Activated CD8-positive, alpha-beta memory T cell treated with anti-CD3 and anti-CD28 coated beads for 48 hours (primary cell): ENCODE measurements around the gene COL23A1.

Experiments
- DNase-seq, 3 experiments: peaks; one replicate each; pipeline ENCODE4 v3.0.0-alpha.2; 2020; ENCODE audit warnings: low read depth in 2 of 3, low spot score in 2 of 3

The COL23A1 gene

DNA sequence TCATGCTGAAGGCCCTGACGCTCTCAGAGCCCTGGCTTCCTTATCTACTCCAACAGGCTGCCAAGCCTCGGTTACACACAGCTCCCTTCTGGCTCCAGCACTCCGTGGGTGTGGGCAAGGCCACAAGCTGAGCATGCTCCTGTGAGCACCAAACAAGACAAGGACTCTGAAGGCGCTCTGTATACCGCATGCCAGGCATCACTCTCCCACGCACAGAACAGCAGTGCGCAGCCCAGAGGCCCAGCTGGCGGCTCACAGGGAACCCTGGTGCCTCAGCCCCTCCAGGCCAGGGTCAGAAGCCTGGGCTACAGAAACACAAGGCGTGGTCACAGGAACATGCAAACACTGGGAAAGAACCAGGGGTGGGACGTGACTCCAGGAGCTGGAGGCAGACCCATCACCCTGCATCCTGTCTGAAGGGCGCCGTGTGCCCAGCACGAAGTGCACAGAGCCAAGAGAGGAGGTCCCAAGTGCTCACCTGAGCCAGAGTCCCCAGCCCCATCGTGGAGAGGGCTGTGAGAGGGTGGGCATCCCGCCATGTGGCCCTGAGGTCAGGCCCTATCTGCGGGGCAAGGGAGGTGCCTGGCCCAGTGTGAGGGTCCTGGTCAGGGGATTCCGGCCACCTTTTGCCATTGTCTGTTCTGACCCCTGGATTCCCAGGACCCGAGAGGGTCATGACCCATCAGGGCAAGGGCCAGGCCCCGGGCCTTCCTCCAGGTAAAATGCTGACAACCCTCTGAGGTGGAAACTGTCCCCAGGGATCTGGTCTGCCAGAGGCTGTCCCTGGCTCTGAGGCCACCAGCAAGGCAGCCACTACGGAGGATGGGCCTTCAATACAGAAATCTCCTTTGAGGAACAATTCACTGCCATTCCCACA, 54.7 kb downstream of the COL23A1 start:
- no peak for DNase-seq

DNA sequence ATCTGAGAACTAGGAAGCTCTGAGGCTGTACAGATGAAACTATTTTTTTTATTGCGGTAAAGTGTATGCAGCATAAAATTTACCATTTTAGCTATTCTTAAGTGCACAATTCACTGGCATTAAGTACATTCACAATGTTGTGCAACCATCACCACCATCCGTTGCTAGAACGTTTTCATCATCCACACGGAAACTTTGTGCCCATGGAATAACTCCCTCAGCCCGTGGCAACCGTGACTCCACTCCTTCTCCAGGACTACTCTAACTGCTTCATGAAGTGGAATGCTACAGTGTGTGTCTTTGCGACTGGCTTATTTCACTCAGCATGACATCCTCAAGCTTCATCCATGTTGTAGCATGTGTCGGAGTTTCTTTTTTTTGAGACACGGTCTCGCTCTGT, 57.1 kb downstream of the COL23A1 start:
- DNase-seq: no peak

DNA sequence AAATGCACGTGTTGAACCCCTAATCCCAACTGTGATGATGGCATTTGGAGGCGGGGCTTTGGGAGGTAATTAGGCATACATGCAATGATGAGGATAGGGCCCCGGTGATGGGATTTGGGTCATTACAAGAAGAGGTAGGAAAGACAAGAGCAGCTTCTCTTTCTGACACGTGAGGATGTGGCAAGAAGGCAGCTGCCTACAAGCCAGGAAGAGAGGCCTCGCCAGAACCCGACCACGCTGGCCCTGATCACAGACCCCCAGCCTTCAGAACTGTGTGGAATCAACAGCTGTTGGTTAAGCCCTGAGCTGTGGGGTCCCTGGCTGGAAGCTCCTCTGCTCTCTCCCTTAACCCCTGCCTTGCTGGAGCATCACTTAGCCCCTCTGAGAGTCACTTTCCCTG, 57.5 kb downstream of the COL23A1 start:
- no peak for DNase-seq

DNA sequence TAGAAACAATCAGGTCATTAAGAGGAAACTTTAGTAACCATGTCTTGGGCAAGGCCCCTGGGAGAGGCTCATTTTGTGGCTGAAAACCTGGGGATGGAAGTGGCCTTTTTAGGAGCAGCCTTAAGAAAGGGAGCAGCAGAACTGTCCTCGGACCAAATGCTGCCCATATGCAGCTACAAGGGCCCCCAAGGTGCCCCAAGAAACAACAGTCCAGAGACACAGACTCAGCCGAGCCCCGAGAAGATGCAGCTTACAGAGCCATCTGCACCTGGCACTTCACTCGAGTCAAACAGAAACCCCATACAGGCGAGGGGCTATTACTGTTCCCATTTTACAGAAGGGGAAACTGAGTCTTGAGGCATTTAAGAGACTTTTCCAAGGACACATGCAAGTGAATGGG, 58.0 kb downstream of the COL23A1 start:
- no peak for DNase-seq

DNA sequence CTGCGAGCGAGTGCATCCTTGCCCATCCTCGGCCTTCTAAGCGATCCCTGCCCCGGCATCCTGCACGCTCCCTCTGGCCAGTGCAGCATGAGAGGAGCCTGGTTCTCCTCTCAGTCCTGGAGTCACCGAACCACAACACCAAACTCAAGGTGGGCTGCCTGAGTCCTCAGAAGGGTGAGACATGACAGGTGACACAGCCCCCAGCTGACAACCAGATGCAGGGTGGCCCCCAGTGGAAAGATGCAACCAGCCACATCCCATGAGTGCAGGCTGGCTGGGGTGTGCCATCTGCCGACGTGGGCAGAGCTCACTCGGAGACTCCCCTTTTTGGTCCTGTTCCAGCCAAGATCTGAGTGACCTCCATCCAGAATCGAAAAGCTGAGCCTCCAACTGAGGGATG, 58.4 kb downstream of the COL23A1 start:
- DNase-seq: no peak

DNA sequence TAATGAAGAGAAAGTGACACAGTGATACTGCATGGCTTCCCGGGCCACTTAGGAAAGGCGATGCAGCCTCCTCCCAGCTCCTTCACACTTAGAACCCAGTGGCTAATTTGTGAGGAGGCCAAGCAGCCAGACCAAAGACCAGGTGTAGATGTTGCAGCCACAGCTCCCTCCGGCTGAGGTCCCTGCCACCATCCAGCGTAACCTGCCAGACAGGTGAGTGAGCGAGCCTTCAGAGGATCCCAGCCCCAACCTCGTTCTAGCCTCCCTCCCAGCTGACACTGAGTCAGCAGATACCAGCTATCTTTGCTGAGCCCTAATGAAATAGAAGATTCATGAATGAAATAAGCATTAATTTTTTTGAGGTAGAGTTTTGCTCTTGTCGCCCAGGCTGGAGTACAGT, 59.7 kb downstream of the COL23A1 start:
- no peak for DNase-seq

DNA sequence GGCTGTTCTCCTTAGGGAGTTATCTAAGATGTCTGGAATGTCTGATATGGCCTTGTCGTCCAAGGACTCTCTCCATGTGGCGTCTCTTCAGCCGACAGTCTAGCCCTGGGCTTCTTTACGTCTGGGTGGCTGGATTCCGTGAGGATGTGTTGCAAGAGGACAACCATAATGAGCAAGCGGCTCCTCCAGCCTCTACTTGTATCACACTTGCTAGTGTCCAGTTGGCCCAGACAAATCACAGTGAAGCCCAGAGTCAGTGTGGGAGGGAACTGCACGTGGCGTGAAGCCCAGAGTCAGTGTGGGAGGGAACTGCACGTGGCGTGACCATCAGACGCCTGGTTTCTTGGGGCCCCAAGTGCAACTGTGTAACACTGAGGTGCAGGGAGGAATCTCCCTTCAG, 61.1 kb downstream of the COL23A1 start:
- DNase-seq: no peak

DNA sequence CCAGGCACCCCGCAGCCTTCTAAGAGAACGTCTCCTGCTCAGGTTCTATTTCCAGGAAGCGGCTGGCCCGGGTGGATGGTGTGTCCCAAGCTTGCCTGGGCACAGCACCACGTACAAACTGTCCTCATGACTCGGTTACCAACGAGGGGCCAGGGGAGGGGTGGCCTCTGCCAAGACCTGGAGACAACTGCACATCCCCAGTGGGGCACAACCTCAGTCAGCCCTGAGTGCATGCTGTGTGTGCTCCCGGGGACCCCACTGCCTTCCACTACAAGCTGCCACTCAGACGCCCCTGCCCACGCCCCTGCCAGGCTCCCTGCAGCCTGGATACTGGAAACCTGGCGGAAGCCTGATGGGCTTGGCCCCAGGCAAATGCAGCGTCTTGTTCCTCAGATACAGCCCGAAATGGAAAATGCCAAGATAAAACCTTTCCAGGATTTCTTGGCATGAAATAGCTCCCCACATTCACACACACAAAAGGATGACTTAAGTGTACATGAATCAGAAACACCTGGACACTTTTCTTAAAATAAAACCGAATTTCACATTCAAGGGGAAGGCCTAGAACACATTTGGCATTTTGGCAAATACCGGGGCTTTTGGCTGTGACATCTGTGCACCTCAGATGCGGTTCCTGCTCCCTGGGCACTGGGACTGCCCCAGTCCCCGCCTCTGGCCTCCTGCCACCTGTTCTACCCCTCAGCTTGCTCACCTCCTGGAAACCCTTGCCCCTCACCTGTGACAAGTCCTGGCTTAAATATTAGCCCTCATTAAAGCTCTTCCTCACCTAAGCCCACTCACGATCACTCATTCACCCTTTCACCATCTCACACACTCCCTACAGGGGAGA, 62.5 kb downstream of the COL23A1 start:
- DNase-seq: no peak

DNA sequence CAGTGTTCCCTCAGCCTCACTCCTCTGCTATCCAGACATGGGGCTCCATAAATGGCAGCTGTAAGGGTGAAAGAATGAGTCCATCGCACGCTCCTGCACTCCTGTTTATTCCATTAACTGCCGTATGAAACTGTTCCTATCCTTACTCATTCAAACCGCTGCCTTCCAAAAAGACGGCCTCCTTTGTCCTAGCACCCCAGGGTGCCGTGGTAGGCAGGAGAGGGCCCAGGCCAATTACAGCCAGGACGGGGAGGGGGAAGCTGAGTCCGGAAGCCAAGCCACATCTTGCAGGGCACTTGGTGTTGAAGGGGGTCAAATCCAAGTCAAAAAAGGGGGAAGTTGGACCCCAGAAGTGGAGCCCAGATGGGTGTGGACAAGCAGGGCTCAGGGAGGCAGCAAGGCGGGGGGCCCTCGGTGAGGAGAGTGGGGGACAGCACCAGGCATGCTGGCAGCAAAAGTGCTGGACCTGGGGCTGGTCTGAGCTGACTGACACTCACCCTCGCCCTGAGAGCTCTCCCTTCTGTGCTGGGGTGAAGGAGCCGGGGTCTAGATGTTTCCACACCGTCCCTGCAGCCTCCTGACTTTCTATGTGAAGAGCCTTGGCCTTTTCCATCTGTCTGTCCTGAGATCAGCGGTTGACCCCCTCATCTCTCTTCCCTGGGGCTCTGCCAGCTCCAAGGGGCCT, 63.3 kb downstream of the COL23A1 start:
- no peak for DNase-seq

DNA sequence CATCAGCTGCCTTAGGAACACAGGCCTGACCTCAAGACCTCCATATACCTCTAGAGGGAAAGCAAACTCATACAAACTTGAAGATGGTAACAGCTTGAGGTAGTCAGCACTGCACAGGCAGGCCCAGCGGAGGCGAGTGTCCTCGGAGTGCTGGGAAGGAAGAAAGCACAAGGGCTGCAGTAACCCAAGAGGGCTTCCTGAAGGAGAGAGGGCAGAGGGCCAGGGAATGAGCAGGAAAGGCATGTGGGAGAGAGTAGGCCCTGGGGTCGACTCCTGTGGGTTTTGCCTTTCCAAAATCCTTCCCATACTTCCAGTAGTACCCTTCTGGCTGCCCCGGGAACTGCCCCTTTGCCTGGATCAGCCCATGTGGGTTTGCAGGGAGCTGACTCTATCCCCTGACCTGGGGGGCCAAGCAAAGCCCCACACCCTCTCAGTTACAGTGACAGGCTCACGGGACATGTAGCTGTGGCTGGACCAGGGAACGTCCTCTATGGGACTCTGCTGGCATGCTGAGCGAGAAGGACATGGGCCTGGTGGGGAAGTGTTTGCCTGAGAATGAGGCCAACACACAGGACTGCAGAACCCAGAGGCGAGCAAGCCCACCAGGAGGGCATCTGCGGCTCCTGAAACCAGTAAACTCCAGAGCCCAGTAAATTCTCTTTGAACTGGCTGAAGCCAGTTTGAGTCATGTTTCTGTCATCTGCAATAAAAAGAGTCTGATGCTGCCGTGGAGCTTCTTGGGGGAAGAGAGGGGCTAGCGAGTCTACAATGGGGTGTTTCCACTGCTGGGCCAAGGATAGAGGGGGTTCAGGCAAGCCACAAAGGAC, 64.1 kb downstream of the COL23A1 start:
- DNase-seq: no peak

DNA sequence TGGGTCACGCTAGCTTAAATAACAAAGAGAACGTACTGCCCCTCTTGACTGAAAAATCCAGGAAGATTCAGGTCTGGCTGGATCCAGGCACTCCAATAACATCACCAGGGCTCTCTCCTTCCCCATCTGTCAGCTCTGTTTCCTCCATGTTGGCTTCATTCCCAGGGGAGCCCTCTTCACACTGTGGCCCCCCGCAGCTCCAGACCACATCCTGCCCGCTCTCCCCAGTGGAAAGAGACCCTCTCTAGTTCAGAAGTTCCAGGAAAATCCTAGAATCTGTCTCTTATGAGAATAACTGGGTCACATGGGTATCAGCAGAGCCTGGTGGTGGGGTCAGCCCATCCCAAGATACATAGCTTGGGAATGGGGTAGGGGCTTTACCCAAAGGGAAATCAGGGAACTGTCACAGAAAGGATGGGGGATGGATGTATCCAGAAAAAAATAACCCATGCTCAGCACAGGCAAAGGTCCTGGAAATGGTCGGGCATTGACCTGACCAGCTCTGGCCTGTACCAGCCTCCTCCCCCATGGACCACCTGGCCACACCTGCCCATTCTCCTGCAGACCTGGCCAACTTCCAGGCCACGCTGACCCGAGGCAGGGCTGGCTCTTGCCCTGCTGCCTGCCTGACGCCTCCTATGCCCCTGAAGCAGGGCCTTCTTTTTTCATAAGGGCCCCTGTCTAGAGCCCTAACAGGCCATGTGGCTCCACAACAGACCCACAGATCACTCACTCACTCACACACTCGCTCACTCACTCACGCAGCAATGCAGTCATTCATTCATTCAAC, 65.9 kb downstream of the COL23A1 start:
- DNase-seq: no peak

DNA sequence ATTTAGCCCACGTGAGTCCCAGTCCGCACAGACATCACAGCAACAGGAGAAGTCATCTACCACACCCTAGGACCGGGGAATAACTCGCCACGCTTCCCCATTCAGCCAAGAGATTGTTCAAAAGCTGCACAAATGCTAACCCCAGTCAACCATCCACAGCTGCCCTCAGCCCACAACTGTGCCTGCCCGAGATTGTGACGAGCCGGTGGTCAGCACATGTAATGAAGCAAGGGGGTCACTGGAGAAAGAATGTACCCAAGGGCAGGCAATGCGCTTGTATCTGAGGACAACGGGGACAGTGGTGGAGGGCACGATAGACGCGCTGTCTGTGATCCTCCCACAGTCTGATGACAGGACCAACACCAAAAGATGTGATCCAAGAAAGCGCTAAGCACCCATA, 67.8 kb downstream of the COL23A1 start:
- no peak for DNase-seq

DNA sequence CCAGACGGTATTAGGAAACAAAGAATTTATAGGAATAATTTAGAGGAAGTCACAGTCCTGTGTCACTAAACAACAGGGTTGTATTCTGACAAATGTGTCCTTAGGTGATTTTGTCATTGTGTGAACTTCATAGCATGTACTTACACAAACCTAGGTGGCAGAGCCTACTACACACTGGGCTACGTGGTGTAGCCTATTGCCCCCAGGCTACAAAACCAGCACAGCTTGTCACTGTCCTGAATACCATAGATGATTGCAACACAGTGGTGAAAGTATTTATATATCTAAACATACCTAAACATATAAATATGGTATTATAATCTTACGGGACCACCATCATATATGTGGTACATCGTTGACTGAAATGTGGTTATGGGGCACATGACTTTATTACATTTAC, 69.3 kb downstream of the COL23A1 start:
- no peak for DNase-seq

DNA sequence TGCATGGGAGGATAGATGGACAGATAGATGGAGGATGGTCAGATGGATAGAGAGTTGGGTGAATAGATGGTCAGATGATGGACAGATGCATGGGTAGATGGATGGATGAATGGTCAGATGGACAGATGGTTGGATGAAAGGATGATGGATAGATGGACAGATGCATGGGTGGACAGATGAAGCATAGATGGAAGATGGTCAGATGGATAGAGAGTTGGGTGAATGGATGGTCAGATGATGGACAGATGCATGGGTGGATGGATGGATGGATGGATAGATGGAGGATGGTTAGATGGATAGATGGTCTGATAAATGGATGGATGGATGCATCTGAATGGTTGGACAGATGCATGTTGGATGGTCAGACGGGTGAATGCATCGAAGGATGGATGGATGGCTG, 70.4 kb downstream of the COL23A1 start:
- DNase-seq: no peak

DNA sequence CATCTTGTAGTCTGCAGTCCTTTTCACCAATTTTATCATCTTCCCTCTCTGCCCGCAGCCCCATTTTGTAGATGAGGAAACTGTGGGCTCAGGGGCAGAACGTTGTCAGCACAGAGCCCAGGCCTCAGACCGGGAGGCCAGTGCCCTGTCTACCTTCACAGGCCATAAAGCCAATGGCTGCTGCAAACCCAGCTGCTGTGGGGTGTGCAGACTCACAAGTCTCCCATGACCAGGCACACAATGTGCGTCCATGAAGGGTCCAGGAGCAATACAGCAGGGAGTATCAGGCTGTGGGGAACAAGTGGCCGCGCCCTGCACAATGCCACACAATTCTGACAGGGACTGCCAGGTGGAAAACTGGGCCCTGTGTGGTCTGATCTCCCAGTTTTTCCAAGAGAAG, 71.0 kb downstream of the COL23A1 start:
- no peak for DNase-seq

DNA sequence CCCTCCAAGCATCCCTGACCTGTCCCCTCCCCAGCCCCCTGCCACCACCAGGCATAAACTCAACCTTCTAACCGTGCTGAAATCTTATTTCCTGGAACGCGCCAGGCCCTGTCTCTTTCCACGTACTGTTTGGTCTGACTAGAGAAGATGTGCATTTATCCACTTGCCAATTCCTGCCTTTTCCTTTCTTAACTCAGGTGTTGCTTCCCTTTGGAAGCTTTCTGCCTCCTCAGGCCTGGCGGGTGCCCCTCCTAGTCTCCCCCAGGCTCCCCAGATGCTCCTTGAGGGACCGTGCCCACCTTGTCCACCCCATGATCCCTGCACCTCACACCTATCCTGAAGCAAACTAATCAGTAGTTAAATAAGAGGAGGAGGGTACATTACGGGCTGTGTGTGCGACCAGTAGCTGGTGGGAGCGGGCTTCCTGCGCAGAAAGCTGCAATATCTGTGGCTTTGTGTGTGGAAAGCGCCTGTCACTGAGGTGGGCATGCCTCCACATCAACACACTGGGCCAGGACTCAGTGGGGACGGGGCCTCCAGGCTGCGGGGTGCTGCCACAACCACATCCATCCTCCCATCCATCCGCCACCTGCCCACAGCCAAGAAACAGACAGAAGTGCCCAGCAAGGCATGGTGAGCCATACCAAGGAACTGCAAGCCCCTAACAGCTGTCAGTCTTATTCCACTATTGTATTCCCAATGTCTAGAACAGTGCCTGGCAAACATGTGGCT, 73.5 kb downstream of the COL23A1 start:
- no peak for DNase-seq

DNA sequence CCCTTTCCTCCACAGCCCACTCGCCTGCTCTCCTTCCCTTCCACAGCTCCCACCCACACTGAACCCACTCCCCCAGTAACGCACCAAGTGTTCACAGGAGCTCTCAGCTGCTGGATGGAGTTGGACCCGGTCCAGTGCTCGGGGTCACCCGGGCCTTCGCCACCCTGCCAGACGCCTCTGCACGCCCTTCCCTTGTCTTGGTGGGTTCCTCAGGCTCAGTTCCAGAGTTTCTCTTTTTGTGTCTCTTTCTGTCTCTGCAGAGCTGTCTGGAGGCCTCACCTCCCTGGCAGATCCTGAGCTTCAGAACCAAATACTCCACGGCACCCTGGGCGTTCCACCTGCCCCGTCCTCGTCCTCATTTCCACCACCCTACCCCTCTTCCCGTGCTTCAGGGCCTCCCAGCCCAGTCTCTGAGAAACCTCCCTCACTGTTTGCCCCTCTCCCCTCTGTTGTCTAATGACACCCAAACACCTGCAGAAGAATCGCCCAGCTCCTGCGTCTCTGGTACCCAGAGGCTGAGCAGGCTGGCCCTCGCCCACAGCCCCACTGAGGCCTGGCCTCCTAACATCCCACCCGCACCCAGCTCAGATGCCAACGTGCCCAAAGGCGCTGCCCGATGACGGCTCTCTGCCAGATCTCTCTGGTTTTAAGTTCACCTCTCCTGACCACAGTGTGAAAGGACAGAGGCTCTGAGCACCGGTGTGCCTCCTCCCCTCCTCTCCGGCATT, 74.3 kb downstream of the COL23A1 start:
- DNase-seq: no peak

DNA sequence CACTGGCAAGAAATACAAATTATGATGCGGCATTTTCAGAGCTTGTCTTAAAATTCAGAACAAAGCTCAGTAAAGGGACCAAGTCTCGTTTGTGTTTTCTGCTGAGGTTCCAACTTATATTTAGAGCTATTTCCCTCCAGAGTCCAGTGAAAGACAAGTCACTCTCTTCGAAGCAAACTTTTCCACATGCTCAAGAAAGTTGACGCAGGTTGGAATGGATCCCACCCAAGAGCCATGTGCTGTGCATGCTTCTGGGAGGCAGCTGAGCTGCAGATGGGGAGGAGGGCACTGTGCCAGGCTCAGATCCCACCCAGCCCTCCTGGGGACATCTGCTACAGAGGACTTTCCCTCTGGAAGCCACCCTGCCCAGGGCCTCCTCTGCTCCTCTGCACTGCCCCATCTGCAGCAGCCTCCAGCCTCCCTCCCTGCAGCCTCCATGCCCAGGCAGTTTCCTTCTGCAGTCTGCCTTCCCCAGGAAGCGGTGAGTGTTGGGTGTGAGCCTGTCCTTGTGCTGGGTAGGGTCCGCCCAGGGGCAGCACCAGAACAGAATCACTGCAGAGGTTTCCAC, 75.3 kb downstream of the COL23A1 start:
- DNase-seq: no peak
